CD4-positive, alpha-beta T cell treated with Interleukin-6 for 4 hours (primary cell): Measurements from ENCODE around the gene CYB561A3.

Experiments used
- DNase-seq: peaks from one replicate; pipeline ENCODE4 v3.0.0-alpha.2; 2020; ENCODE audit warnings: mixed read lengths

Gene CYB561A3

GRCh38 chr11:61342207-61342803 is 19.4 kb downstream of the CYB561A3 start:
- DNase-seq, result no peak

GRCh38 chr11:61341706-61342105 is 20.0 kb downstream of the CYB561A3 start:
- DNase-seq, result no peak

- DNase-seq, result no peak
These were observed 20.7 kb downstream of the CYB561A3 start for GRCh38 chr11:61340979-61341378.

DNA sequence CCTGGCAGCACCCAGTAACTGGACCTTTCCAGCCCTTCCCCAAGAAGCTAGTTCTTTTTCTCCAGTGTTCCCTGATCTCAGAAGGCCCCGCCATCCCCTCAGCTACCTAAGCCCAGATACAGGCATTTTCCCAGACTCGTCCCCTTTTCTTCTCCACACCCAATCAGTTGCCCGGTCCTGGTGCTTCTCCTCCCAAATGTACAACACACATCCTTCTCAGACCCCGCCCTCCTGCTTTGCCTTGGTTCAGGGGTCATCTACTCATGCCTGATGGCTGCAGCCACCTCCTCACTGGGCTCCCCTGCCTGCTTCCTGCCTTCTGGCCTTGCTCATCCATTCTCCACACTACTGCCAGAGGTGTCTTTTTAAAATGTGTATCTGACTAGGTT is 22.2 kb downstream of the CYB561A3 start:
- no peak for DNase-seq

DNA sequence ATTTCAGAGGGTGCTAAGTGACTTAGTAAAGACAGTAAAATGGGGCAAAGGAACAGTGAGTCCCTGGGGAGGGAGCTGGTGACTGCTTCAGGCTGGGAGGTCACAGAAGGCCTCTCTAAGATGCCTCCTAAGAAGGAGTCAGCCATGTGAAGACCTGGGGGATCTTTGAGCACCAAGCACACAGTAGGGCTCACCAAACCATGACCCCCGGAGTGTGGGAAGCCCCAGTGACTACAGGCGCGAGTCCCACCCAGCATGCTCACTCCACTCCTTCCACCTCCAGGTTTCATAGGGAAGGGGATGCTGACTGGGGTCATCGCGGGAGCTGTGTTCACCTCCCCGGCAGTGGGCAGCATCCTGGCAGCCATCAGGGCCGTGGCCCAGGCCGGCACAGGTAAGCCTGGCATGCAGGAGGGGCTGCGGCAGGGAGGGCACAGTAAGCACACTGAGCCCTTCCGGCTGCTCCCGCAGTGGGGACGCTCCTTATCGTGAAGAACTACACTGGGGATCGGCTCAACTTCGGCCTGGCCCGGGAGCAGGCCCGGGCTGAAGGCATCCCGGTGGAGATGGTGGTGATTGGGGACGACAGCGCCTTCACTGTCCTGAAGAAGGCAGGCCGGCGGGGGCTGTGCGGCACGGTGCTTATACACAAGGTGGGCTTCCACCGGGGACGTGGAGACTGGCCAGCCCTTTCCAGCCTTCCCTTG is 22.7 kb downstream of the CYB561A3 start:
- no peak for DNase-seq

GRCh38 chr11:61337706-61338470 is 23.8 kb downstream of the CYB561A3 start:
- no peak for DNase-seq

DNA sequence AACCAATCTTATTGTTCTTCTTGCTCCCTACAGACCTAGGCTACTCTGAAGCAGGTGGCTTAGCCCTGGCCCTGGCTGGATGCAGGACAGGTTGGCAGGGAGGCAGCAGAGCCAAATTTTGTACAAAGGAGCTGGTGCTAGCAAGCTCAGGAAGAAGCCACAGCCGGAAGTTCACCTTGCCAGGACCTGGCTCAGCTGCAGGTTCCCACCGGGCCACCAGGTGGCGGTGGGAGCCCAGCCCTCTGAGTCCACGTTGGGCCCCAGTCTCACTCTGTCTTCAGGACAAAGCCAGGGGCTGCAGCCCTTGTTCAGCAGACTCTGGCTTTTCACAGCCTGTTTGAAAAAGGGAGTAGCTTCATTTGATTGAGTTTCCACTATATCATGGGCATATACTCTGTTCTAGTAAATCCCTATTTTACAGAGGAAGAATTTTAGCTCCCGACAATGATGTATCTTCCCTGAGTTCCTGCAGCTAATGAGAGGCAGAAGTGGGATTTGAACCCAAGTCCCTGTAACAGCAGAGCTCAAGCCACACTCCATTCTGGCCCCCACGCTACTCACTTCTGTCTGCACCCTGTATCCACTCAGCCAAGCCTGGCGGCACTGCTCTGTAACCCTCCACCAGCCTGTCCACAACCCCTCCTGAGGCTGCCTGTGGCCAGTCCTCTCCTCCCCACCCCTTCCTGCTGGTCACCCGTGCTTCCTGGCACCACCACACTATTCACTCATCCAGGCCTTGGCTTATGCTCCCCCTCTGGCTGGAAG is 25.3 kb downstream of the CYB561A3 start:
- peak; percentile 87 for DNase-seq

DNA sequence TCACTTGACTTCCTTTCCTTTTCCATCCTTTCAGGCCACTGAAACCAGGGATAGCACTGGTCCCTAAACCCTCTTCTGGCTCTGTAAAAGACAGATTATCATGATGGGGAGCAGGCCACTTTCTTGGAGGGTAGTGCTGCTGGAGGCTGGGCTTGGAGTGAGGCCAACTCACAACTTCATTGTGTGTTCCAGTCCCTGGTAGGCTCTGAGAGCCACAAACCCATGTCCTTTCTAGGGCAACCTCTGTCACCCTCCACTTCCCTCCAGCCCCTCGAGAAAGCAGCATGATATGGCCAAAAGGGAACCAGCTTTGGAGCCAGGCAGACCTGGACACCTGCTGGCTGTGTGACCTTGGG is 26.3 kb downstream of the CYB561A3 start:
- no peak for DNase-seq

DNA sequence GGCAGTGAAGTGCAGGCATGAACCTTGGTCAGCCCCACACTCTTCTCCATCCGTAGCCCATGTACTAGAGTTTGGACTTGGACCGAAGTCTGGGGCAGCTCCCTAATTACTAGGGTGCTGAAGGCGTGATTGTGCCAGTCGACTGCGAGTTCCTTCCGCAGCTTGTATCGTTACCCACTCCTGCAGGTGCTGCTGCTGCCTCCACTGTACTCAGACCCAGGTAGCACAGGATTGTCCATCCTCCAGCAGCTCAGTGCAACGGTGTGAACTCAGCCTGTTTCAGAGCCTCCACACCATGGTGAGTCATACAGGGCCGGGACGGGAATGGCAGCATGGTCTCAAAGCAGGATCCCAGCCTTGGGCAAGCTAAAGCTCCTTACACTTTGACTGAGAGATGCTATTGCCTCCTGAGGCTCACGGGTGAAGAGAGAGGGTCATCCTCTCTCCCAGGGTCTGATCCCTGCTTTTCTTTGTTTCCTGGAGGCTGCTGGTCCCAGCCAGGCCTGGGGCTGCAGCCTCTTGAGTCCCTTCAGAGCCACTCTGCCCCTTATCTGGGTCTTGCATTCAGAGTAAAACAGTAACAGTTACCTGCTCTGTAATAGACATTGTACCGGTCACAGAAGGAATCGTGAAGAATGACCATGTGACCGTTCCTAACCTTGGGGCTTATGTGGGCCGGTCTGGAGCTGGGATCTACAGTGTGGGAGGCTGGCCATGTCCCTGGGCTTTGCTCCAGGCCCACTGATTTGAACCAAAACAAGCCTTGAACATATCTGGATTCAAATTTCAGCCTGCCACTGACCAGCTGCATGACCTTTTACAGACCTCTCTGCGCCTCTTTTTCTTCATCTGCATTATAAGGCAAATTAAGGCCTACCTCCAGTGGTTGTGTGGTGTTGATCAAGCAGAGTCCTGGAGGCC is 27.0 kb downstream of the CYB561A3 start:
- DNase-seq, result no peak

DNA sequence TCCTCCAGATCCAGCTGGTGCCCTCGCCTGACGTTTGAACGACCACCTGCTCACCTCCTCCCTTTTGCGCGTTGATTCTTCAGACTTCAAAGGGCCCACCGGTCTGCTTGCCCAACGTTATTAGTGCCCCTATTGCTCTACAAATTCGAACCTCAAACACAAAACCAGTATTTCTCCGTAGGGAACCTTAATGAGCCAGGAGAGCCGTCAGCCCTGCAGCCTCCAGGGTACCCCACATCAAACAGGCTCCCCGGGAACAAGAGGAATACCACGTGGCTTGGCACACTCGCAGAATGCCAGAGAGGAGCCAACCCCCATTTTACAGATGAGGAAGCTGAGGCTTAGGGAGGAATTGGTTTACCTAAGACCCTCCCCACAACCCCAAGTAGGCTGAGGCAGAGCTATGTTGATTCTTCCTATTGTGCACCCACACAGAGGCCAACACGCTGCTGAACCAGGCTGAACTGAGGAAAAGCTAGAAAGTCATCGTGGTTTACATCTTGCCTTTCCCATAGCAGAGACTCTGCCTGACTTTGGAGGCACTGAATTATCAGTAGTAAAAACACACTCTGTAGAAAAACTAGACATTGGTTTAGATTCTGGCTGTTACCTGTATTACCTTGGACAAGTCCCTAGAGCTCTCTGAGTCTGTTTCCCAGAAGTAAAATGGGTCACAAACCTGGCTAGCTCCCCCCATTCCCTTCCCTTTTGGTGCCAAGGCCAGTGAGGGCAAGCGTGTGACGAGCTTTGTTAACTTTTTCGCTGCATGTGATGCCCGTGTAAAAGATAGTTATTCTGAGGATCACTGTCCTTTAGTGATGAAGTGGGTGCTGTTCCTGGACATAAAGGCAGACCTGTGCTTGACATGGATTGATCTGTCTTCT is 27.9 kb downstream of the CYB561A3 start:
- no peak for DNase-seq

DNA sequence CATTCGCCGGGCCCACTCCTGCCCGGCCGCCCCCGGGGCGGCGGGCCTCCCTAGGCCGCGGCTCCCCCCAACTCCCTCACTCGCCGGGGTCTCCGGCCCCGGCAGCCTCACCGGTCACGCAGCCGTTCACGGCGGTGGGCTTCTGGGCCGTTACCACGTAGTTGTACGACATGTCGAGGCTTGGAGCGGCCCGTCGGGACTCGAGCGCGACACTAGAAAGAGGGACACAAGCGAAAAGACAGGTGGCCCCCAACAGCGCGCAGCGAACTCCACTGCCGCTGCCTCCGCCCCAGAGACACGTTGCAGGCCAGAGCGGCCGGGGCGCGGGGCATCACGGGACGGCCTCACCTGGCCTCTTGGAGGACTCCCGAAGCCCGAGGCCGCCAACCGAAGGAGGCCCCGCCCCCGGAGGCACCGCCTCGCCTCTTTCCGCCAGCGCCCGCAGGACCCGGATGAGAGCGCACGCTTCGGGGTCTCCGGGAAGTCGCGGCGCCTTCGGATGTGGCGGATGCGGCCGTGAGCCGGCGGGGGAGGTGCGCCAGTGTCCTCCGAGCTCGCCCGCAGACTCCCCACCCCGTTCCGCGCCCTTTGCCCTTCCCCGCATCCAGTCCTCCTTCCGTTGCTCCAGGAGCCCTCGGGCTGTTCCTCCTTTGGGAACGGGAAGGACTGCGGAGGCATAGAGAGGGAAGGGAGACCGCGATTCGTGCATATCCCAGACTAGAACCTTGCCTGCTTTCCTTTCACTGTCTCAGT is 28.7 kb downstream of the CYB561A3 start, which contains the start of the genes DDB1 and TKFC:
DDB1 (minus strand) TSS at position 309 of the 753 bp plus-strand sequence; CDS start at position 172, 137 bp downstream.
TKFC (plus strand) TSS at position 432 of the 753 bp plus-strand sequence. CDS start 1,501 bp downstream, outside the sequence.
- peak; percentile 98 for DNase-seq

DNA sequence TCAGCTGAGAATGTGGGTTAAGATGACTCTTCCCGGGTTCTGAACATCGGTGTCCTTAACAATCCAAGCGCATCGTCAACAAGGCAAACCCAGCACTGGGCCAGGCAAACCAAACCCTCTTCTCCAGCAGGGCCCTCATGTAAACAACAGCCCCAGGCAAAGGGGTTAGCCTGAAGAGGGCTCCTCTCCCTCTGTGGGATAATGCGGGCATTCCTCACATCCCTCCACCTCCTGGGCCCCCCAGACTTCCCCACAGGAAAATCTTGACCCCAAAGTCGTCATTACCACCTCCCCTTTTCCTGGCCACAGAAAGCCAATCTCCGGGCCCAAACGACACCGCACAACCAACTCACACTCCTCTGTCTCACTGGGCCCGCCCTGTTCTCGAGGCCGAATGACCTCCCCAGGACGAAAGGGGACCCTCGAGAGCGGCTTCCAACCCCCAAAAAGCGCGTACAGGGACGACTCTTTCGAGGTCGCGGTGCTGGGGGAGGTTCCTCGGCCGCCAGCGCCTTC is 29.3 kb downstream of the CYB561A3 start:
- no peak for DNase-seq

DNA sequence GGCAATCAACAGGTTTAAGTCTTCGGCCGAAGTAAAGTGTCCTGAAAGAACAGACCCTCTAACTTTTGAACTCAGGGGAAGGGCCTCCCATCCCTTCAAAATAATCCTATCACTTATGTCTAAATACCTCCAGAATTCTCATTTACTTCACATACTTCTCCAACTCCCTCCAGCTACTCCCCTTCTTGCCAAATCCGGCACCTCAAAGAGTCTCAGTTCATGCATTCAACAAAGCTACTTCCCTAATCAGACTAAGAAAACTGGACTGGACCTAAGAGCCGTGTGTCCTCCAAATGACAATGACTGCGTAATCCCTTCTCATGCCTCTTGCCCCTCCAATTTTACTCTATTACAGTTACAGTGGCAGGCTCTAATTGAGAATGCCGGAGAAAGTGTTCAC is 30.0 kb downstream of the CYB561A3 start:
- DNase-seq, result no peak

DNA sequence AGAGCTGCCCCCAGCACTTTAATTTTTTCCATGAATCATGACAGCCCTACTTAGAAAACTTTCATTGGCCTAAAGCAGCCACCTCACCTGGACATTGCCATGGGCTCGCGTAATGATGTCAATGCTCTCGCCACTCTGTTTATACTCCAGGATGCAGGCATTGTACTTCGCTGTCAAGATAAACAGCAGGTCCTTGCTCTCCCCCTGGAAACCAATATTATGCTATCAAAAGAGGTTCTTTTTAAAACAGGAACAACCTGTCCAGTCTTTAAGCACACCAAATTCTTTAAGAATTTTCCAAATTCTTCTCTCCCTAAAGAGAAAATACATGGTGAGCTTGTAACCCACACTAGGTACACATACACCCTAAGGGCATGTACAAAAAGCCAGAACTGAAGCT is 31.8 kb downstream of the CYB561A3 start:
- no peak for DNase-seq

GRCh38 chr11:61328351-61328750 is 33.3 kb downstream of the CYB561A3 start:
- DNase-seq, result no peak

DNA sequence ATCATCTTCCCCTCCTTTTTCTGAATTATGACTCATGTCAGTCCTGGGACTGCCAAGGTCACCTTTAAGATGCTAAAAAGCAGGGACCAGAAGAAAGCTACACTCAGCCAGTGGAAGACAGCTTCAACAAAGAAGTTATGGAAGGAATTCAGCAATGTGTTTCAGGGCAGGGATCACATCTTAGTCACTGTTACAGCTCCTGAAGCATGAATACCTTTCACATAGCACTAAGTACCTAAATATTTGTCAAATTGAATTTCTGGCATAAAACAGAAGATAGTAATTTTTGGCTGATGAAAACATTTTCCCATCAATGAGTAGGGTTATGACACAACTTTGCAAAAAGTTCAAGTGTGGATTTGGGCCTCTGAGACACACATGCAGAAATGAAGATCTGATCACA is 34.0 kb downstream of the CYB561A3 start:
- DNase-seq, result no peak

DNA sequence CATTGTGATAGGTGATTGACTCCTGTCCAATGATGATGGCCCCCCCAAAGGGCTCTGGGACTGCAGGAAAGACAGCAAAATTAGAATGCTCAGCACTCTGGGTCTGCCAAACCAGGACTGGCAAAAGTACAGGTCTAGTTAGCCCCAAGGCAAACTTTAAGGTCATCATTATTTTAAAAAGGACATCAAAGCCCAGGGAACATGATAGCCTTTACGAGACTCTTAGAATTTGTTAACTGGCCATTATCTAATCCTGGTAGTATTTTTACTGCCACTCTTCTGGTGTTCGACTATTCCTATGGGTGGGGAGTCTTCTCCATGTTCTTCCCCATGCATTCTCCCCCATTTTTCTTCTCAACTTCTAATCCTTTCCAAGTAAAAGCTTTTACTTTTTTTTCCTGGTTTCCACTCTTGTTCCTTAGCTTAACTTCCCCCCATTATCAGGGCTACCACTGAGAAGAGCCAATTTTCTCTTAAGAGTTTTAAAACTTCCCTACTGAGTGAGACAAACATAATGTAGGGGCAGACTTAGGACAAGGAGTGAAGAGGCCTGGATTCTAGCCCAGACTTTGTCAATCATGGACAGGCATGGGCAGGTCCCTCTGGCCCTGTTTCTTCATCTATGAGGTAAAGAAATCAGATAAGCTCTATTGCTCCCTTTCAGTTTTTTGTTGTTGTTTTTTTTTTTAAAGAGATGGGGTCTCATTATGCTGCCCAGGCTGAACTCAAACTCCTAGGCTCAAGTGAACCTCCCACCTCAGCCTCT is 35.9 kb downstream of the CYB561A3 start:
- DNase-seq, result no peak

- DNase-seq, result no peak
These were observed 46.4 kb downstream of the CYB561A3 start for GRCh38 chr11:61315260-61315659.

DNA sequence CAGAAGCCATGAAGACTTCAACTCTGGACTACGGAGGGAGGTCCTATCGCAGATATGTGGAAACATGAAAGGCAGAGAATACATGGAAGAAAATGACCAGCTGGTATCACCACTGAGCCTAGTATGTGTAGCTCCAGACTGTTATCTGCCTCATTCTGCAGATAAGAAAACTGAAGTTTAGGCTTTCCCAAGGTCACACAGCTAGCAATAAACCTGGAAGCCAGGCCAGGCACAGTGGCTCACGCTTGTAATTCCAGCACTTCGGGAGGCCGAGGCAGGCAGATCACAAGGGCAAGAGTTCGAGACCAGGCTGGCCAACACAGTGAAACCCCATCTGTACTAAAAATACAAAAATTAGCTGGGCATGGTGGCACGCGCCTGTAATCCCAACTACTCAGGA is 50.9 kb downstream of the CYB561A3 start:
- DNase-seq, result no peak
